Activated naive CD4-positive, alpha-beta T cell treated with anti-CD3 and anti-CD28 coated beads, Interleukin-2, amount 50 U/mL, for 24 hours (primary cell): ENCODE results near the gene RASSF5.
A peak's percentile ranks its signal among the peaks of the same experiment; 100 is the strongest.

Experiments
- H3K27ac Mint-ChIP-seq: one replicate; pipeline ENCODE4 v1.8.0; 2021; ENCODE audit warnings: mild to moderate bottlenecking, mixed read lengths
- H3K27me3 Mint-ChIP-seq: one replicate; pipeline ENCODE4 v1.8.0; 2021; ENCODE audit warnings: mixed read lengths
- H3K36me3 Mint-ChIP-seq: one replicate; pipeline ENCODE4 v1.8.0; 2021; ENCODE audit warnings: mixed read lengths
- H3K4me1 Mint-ChIP-seq: one replicate; pipeline ENCODE4 v1.8.0; 2021; ENCODE audit warnings: mixed read lengths
- H3K4me3 Mint-ChIP-seq: one replicate; pipeline ENCODE4 v1.8.0; 2021; ENCODE audit warnings: mild to moderate bottlenecking, mixed read lengths
- H3K9me3 Mint-ChIP-seq: one replicate; pipeline ENCODE4 v1.8.0; 2021; ENCODE audit warnings: mixed read lengths

The RASSF5 gene

DNA sequence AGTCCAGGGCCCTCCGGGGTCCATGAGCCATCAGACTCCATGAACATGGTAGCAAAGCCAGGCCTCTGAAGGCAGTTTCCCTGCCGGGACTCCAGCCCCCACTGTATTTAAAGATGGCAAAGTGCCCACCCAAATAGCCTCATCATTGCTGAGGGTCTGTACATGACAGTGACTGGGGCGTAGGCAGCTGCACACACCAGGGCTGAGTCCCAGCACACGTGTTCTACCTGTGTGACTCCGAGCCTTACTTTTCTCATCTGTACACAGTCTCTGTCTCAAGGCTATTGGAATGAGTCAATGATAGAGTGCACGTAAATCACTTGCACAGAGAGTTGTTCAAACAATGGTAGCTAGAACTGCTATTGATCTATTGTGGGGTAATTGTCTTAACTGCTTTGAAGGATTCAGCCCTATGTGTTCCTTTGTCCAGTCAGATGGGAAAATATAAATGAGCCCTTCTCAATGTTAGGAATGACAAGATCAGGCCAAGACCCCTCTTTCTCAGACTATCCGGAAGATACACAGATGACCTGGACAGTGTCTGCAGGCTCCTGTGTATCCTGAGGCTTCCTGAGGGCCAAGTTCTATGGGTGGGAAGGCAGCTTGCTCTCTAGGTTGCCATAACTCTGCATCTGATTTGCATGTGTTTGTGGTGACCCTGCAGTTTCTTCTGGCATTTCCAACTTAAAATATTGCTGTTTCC lies 48.9 kb downstream of the RASSF5 start:
- Mint-ChIP-seq H3K36me3 (peaks cover 10% of the 10 kb centered on the region), H3K4me3 (peak overlapping the region; percentile 99), H3K9me3 (no peaks in the 10 kb centered on the region), H3K4me1 (peaks cover 71% of the 10 kb centered on the region), H3K27ac (peak overlapping the region; percentile 96), H3K27me3 (no peaks in the 10 kb centered on the region)

GRCh38 chr1:206556750-206557635 lies 49.7 kb downstream of the RASSF5 start:
- peaks cover 71% of the 10 kb centered on the region for H3K4me1 Mint-ChIP-seq
- peak overlapping the region; percentile 97 for H3K27ac Mint-ChIP-seq
- peaks cover 13% of the 10 kb centered on the region for H3K36me3 Mint-ChIP-seq
- H3K9me3 Mint-ChIP-seq, result no peaks in the 10 kb centered on the region
- peak overlapping the region; percentile 99 for H3K4me3 Mint-ChIP-seq
- no peaks in the 10 kb centered on the region for H3K27me3 Mint-ChIP-seq

DNA sequence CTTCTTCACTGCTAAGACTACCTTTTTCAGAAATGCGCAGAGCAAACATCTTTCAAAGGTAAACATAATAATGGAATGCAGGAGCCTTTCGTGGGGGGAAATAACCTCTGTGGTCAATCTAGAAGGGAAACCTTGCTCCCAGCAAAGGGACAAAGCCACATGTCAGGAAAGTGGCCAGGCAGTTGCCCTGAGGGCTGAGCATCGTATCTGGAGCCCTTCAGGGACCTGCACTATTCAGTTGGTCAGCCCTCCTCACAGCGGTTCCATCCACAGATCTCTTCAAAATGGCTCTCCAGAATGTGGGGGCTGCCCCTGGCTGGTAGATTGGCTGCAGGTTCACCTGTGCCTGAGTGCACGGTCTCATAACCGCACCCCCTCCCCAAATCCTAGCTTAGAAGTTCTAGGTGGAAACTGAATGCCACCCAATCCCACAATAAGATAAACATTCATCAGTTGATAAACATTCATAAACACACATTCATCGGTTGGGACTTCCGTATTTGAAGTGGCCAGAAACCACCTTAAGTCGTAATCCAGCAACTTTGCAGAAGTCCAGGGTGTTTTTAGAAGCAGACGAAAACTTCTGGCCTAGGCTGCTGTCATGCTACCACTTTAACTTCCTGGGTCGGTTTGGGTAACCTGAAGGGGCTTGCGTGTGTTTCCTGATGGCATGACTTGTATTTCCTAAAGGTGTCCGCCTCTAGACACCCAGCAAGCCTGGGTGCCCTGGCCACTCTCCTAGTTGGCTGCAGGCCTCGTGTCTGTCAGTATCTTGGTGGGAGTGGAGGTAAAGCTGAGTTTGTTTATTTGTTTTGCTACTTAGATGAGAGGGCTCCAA lies 50.5 kb downstream of the RASSF5 start:
- H3K9me3 Mint-ChIP-seq, result no peaks in the 10 kb centered on the region
- H3K27me3 Mint-ChIP-seq, result no peaks in the 10 kb centered on the region
- peak overlapping the region; percentile 99 for H3K4me3 Mint-ChIP-seq
- H3K36me3 Mint-ChIP-seq, result peaks cover 18% of the 10 kb centered on the region
- H3K27ac Mint-ChIP-seq, result peak overlapping the region; percentile 97
- H3K4me1 Mint-ChIP-seq, result peaks cover 71% of the 10 kb centered on the region

- H3K4me1 Mint-ChIP-seq, result peaks cover 71% of the 10 kb centered on the region
- peak overlapping the region; percentile 99 for H3K4me3 Mint-ChIP-seq
- H3K27ac Mint-ChIP-seq, result peak overlapping the region; percentile 97
- no peaks in the 10 kb centered on the region for H3K27me3 Mint-ChIP-seq
- H3K9me3 Mint-ChIP-seq, result no peaks in the 10 kb centered on the region
- H3K36me3 Mint-ChIP-seq, result peaks cover 26% of the 10 kb centered on the region
Observed at GRCh38 chr1:206558794-206559671, 51.7 kb downstream of the RASSF5 start.

- peaks cover 71% of the 10 kb centered on the region for H3K4me1 Mint-ChIP-seq
- H3K36me3 Mint-ChIP-seq, result peaks cover 29% of the 10 kb centered on the region
- H3K9me3 Mint-ChIP-seq, result no peaks in the 10 kb centered on the region
- H3K27me3 Mint-ChIP-seq, result no peaks in the 10 kb centered on the region
- peak overlapping the region; percentile 97 for H3K27ac Mint-ChIP-seq
- H3K4me3 Mint-ChIP-seq, result peak overlapping the region; percentile 99
Observed at GRCh38 chr1:206559672-206559995, 52.3 kb downstream of the RASSF5 start.

DNA sequence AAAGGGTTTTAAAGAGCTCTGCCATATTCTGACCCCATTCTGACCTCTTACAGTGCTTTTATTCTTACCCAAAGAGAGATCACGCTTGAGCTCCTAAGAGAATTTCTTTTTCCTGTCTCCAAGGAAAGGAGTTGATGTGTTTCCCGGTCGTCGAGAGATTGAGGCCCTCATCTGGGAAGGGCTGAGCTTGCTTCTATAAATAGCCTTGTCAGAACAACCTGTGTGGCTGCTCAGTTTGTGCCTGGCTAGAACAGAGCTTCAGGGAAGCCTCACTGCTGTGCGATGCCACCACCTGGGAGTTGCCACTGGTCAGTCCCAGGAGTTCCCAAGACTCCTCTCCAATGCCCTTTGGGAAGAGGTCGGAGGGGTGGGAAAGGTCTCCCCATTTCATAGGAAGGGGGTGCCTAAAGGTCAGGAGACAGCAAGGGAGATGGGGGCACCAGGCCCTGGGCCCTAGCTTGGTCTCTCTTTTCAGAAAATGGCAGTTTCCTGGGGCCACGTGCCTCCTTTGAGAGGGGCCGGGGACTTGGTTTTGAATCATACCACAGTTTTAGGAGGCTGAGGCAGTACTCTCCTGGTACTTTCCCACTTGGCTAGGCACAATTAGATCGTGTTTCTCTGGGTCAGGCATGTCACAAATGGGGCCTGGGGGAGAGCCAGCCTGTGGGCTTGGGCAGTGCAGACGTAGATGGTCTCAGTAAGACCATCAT lies 52.8 kb downstream of the RASSF5 start:
- H3K36me3 Mint-ChIP-seq, result peaks cover 32% of the 10 kb centered on the region
- H3K9me3 Mint-ChIP-seq, result no peaks in the 10 kb centered on the region
- peaks cover 71% of the 10 kb centered on the region for H3K4me1 Mint-ChIP-seq
- H3K27ac Mint-ChIP-seq, result peak overlapping the region; percentile 97
- no peaks in the 10 kb centered on the region for H3K27me3 Mint-ChIP-seq
- peak overlapping the region; percentile 99 for H3K4me3 Mint-ChIP-seq

DNA sequence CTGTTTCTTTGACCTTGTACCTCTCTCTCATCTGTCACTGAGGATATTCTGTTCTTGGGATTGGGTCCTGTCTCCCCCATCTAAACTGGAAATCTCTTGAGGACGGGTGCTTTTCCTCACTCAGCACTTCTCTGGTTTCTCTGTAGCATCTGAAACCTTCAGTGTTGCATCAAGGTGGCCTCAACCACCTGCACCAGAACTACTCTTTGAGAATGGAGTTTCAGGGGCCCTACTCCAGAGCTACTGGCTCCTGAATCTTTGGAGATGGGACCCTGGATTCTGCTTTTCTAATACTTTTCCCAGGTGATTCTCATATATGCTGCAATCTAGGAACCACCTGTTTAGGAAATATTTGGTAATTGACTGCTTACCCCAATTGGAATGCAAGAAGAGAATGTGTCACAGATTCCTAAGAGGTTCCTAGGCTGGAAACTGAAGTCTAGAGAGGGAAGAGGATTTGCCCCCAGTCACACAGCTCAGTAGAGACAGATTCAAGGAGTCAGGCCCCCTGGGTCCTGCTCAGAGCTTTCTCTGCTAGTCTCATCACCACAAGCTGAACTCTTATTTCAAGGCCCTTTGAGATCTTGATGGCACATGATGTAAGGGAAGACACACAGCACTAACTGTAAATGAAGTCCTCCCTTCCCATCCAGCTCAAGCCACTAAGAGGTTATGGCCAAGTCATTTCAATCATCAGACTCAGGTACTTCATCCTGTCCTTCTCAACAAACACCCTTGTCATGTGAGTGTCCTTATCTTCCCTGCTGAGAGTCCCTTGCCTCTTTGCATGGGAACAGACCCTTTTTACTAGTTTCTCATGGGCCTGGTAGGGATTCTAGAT lies 56.3 kb downstream of the RASSF5 start:
- Mint-ChIP-seq H3K4me3 (peak overlapping the region; percentile 99), H3K36me3 (peaks cover 46% of the 10 kb centered on the region)

GRCh38 chr1:206565995-206566394 lies 58.7 kb downstream of the RASSF5 start:
- Mint-ChIP-seq H3K4me1 (peaks cover 99% of the 10 kb centered on the region), H3K36me3 (peaks cover 48% of the 10 kb centered on the region), H3K27me3 (no peaks in the 10 kb centered on the region), H3K4me3 (peak overlapping the region; percentile 99), H3K9me3 (no peaks in the 10 kb centered on the region), H3K27ac (peak overlapping the region; percentile 98)

More for the DNA sequence above, 56.3 kb downstream of the RASSF5 start:
- Mint-ChIP-seq H3K4me1 (peaks cover 89% of the 10 kb centered on the region), H3K9me3 (no peaks in the 10 kb centered on the region), H3K27me3 (no peaks in the 10 kb centered on the region), H3K27ac (peak overlapping the region; percentile 98)

DNA sequence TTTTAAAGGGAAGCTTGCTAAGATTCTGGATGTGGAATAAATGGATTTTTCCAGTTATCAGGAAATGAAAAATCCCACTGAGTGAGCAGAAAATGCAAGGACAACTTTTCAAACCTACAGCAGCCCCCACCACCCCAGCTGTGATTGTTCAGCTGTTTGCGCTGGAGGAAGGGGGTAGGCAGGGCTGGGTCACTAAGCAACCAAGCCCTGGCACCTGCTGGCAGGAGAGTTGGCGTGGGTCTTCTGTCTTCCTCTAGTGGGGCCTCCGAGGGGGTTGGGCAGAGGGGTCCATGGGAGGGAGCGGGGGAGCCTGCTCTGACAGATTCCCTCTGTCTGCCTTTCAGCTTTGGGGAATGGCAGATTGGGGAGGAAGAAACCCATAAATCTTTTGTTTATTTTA lies 59.7 kb downstream of the RASSF5 start:
- peaks cover 47% of the 10 kb centered on the region for H3K36me3 Mint-ChIP-seq
- H3K27ac Mint-ChIP-seq, result peak overlapping the region; percentile 98
- peak overlapping the region; percentile 99 for H3K4me3 Mint-ChIP-seq
- no peaks in the 10 kb centered on the region for H3K9me3 Mint-ChIP-seq
- H3K4me1 Mint-ChIP-seq, result peaks cover 99% of the 10 kb centered on the region
- no peaks in the 10 kb centered on the region for H3K27me3 Mint-ChIP-seq

DNA sequence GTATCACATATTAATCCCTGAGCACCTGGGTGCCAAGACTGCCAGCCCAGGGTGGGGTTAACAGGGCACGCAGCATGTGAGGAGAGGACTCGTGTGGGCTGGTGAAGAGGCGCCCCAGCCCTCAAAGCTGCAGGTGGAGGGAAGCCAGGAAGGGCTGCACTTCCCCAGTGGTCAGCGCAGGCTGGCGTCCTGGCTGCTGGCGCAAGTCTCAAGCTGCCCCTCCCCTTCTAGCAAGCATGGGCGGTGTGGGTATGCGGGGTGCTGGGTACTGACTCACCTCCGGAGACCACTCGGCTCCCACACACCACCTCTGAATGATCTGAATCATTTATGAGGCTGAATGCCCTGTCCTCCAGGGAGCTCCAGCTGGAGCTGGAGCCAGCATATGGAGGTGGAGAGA lies 60.9 kb downstream of the RASSF5 start:
- H3K4me3 Mint-ChIP-seq, result peak overlapping the region; percentile 99
- H3K4me1 Mint-ChIP-seq, result peaks cover 99% of the 10 kb centered on the region
- no peaks in the 10 kb centered on the region for H3K27me3 Mint-ChIP-seq
- H3K36me3 Mint-ChIP-seq, result peaks cover 50% of the 10 kb centered on the region
- H3K9me3 Mint-ChIP-seq, result no peaks in the 10 kb centered on the region
- peak overlapping the region; percentile 98 for H3K27ac Mint-ChIP-seq

DNA sequence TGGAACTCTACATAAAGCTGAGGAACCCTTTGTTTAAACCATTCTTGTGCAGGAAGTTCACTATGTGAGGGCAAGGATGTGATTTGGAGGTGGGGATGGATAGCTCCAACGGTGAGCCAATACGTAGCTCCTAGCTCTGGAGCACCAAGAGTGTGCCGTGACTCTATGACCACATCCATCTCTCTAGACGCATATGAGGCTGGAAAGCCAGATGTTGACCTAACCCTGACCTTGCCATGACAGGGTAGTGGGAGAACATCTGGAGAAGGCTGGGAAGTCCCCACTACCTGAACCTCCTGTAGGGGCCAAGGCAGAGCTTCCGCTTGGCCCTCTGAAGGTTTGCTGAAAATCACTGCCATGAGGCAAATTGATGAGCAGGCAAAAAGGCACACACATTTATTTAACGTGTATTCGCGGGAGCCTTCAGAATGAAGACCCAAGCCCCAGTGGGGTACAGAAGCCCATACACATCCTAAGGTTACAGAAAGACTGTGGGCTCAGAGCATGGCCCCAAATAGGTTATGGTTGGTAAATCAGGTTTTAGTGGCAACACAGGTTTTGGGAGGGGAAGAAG lies 61.5 kb downstream of the RASSF5 start:
- Mint-ChIP-seq H3K27ac (peak overlapping the region; percentile 68), H3K4me3 (peak overlapping the region; percentile 99), H3K4me1 (peaks cover 99% of the 10 kb centered on the region), H3K9me3 (no peaks in the 10 kb centered on the region), H3K36me3 (peaks cover 48% of the 10 kb centered on the region), H3K27me3 (no peaks in the 10 kb centered on the region)

GRCh38 chr1:206569556-206569955 lies 62.2 kb downstream of the RASSF5 start:
- no peaks in the 10 kb centered on the region for H3K27me3 Mint-ChIP-seq
- H3K9me3 Mint-ChIP-seq, result no peaks in the 10 kb centered on the region
- peak overlapping the region; percentile 91 for H3K27ac Mint-ChIP-seq
- H3K4me1 Mint-ChIP-seq, result peaks cover 99% of the 10 kb centered on the region
- H3K36me3 Mint-ChIP-seq, result peaks cover 47% of the 10 kb centered on the region
- H3K4me3 Mint-ChIP-seq, result peak overlapping the region; percentile 99

DNA sequence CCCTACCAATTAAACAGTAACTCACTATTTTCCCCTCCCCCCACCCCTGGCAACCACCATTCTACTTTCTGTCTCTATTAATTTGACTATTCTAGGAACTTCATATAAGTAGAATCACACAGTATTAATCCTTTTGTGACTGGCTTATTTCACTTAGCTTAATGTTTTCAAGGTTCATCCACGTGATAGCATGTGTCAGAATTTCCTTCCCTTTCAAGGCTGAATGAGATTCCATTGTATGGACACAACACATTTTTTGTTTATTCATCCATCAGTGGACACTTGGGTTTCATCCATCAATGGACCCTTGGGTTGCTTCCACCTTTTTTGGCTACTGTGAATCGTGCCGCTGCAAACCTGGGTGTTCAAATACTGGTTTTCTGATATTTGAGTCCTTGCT lies 63.2 kb downstream of the RASSF5 start:
- Mint-ChIP-seq H3K27me3 (no peaks in the 10 kb centered on the region), H3K9me3 (no peaks in the 10 kb centered on the region), H3K4me1 (peaks cover 97% of the 10 kb centered on the region), H3K36me3 (peaks cover 45% of the 10 kb centered on the region), H3K4me3 (peak overlapping the region; percentile 66), H3K27ac (peak overlapping the region; percentile 91)
